K562 (cell line): Measurements from ENCODE around the gene AKAP6.

Source experiments
- CAMTA2 ChIP-seq: fragments of 250-450 bp; sonication (Bioruptor Pico); conservative IDR thresholded peaks from 2 replicates; pipeline ENCODE4 v1.5.1; 2022
- CHD4 ChIP-seq: fragments of 200-600 bp; sonication (generic); IDR thresholded peaks from 3 replicates; pipeline ENCODE4 v1.6.1; 2012; ENCODE audit warnings: low read depth, mild to moderate bottlenecking, mixed read lengths, low read length, inconsistent platforms; ENCODE audit not compliant: insufficient read depth, insufficient replicate concordance, poor library complexity, severe bottlenecking
- EP300 ChIP-seq: IDR thresholded peaks from 2 replicates; pipeline ENCODE4 v1.6.1; 2012; ENCODE audit warnings: low read length, improper control_type of control experiment
- TARDBP ChIP-seq: fragments of 450-650 bp; IDR thresholded peaks from 2 replicates; pipeline ENCODE4 v1.6.1; 2016
- TCFL5 ChIP-seq: fragments of 250-450 bp; sonication (Bioruptor Pico); conservative IDR thresholded peaks from 2 replicates; pipeline ENCODE4 v1.6.1; 2021; ENCODE audit warnings: mild to moderate bottlenecking, moderate library complexity, matching md5 sums
- TF ChIP-seq, protein P1 (sequence below), 3 experiments: IDR thresholded peaks in 2 of 3; conservative IDR thresholded peaks in 1 of 3; 2 replicates each; pipeline ENCODE4 v1.5.1; 2011 to 2012; ENCODE audit warnings: low read length in 3 of 3, mild to moderate bottlenecking in 3 of 3, control low read depth in 2 of 3, improper control_type of control experiment in 1 of 3, inconsistent platforms in 1 of 3, low read depth in 1 of 3, mixed read lengths in 1 of 3, moderate library complexity in 1 of 3; ENCODE audit not compliant: insufficient read depth in 2 of 3
- TF ChIP-seq, protein P2 (sequence below), 2 experiments: fragments of 450-650 bp; formaldehyde crosslinking in 1 of 2; IDR thresholded peaks; 2 replicates each; pipeline versions ENCODE4 v1.4.0 to v1.6.1; 2014 to 2020; ENCODE audit warnings: mild to moderate bottlenecking in 2 of 2, borderline replicate concordance in 1 of 2, low read depth in 1 of 2

DNA sequence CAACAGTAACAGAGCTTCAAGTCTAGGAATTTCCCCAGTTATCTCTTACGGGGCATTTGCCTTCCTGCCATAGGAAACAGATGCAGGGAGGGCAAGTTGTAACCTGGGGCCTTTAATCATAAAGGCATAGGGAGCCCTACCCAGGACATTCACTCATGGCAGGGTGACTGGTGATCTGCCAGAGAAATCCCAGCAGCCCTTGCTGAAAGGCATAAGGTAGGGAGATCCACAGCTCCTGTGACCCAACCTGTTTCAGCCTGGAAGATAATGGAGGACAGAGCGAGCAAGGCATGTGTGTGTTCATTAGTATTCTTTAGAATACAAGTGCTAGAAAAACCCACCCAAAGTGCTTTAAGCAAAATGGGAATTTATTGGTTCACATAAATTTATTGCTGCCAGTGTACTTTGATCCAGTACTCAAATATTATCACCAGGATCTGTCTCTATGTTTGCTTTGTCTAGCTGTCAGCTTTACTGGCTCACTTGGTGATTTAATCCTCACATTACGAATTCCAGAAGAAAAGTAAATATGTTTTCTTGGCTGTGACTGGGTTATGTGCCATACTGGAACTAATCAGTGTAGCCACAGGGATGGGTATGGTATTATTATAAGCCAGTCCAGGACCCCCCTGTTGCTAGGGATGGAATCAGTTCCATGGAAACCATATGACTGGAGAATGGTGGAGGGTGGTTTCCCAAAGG is 21.1 kb upstream of the AKAP6 start:
- TF ChIP-seq CAMTA2 (no peak), CHD4 (no peak), TCFL5 (CRISPR knock-in tag) (no peak), TARDBP (no peak), EP300 (no peak)
- TF ChIP-seq, protein P1, sequence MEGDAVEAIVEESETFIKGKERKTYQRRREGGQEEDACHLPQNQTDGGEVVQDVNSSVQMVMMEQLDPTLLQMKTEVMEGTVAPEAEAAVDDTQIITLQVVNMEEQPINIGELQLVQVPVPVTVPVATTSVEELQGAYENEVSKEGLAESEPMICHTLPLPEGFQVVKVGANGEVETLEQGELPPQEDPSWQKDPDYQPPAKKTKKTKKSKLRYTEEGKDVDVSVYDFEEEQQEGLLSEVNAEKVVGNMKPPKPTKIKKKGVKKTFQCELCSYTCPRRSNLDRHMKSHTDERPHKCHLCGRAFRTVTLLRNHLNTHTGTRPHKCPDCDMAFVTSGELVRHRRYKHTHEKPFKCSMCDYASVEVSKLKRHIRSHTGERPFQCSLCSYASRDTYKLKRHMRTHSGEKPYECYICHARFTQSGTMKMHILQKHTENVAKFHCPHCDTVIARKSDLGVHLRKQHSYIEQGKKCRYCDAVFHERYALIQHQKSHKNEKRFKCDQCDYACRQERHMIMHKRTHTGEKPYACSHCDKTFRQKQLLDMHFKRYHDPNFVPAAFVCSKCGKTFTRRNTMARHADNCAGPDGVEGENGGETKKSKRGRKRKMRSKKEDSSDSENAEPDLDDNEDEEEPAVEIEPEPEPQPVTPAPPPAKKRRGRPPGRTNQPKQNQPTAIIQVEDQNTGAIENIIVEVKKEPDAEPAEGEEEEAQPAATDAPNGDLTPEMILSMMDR (IDR thresholded peaks at IDR 0.05 in 2 of 3, conservative IDR thresholded peaks at IDR 0.05 in 1 of 3; ENCODE audit: insufficient read depth in 2 of 3, low read depth in 1 of 3, low read length in 3 of 3) = no peak
- TF ChIP-seq, protein P2, sequence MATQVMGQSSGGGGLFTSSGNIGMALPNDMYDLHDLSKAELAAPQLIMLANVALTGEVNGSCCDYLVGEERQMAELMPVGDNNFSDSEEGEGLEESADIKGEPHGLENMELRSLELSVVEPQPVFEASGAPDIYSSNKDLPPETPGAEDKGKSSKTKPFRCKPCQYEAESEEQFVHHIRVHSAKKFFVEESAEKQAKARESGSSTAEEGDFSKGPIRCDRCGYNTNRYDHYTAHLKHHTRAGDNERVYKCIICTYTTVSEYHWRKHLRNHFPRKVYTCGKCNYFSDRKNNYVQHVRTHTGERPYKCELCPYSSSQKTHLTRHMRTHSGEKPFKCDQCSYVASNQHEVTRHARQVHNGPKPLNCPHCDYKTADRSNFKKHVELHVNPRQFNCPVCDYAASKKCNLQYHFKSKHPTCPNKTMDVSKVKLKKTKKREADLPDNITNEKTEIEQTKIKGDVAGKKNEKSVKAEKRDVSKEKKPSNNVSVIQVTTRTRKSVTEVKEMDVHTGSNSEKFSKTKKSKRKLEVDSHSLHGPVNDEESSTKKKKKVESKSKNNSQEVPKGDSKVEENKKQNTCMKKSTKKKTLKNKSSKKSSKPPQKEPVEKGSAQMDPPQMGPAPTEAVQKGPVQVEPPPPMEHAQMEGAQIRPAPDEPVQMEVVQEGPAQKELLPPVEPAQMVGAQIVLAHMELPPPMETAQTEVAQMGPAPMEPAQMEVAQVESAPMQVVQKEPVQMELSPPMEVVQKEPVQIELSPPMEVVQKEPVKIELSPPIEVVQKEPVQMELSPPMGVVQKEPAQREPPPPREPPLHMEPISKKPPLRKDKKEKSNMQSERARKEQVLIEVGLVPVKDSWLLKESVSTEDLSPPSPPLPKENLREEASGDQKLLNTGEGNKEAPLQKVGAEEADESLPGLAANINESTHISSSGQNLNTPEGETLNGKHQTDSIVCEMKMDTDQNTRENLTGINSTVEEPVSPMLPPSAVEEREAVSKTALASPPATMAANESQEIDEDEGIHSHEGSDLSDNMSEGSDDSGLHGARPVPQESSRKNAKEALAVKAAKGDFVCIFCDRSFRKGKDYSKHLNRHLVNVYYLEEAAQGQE (IDR thresholded peaks at IDR 0.05; ENCODE audit: borderline replicate concordance) = no peak
- TF ChIP-seq, protein P2 (CRISPR knock-in tag; IDR thresholded peaks at IDR 0.05; ENCODE audit: low read depth) = no peak
